WTC11 (cell line): ENCODE results near the gene EIF4E1B.

Experiments used
- CREB1 ChIP-seq: sonication (generic); formaldehyde crosslinking; IDR thresholded peaks from 2 replicates; pipeline ENCODE4 v1.8.0; 2023; ENCODE audit warnings: mild to moderate bottlenecking, missing genetic modification reagents
- ELF4 ChIP-seq: sonication (generic); formaldehyde crosslinking; IDR thresholded peaks from 2 replicates; pipeline ENCODE4 v1.8.1; 2022; ENCODE audit warnings: low read depth, mild to moderate bottlenecking, moderate library complexity, missing genetic modification reagents
- NFYB ChIP-seq: sonication (generic); formaldehyde crosslinking; conservative IDR thresholded peaks from 2 replicates; pipeline ENCODE4 v1.8.0; 2022; ENCODE audit warnings: low read depth, missing genetic modification reagents
- TCF7 ChIP-seq: sonication (generic); formaldehyde crosslinking; IDR thresholded peaks from 2 replicates; pipeline ENCODE4 v1.8.0; 2022; ENCODE audit warnings: mild to moderate bottlenecking, low read depth, missing genetic modification reagents, moderate library complexity
- TP53 ChIP-seq: sonication (generic); formaldehyde crosslinking; IDR thresholded peaks from 2 replicates; pipeline ENCODE4 v1.8.1; 2023; ENCODE audit warnings: mild to moderate bottlenecking, missing genetic modification reagents
- ZNF121 ChIP-seq: sonication (generic); formaldehyde crosslinking; IDR thresholded peaks from 2 replicates; pipeline ENCODE4 v1.8.0; 2023; ENCODE audit warnings: missing genetic modification reagents
- ZNF232 ChIP-seq: sonication (generic); formaldehyde crosslinking; IDR thresholded peaks from 2 replicates; pipeline ENCODE4 v1.8.0; 2022; ENCODE audit warnings: mild to moderate bottlenecking, missing genetic modification reagents
- ZNF512 ChIP-seq: sonication (generic); formaldehyde crosslinking; IDR thresholded peaks from 2 replicates; pipeline ENCODE4 v1.8.1; 2022; ENCODE audit warnings: missing genetic modification reagents, borderline replicate concordance
- TF ChIP-seq, protein P1 (sequence below): fragments of 200-600 bp; IDR thresholded peaks from 2 replicates; pipeline ENCODE4 v1.8.0; 2022; ENCODE audit warnings: antibody characterized with exemption
- TF ChIP-seq, protein P2 (sequence below): sonication (generic); formaldehyde crosslinking; IDR thresholded peaks from 2 replicates; pipeline ENCODE4 v1.8.0; 2023; ENCODE audit warnings: missing genetic modification reagents
- TF ChIP-seq, protein P3 (sequence below): sonication (generic); formaldehyde crosslinking; IDR thresholded peaks from 2 replicates; pipeline ENCODE4 v1.8.1; 2022; ENCODE audit warnings: low read depth, mild to moderate bottlenecking, moderate library complexity, missing genetic modification reagents, borderline replicate concordance
- TF ChIP-seq, protein P4 (sequence below): sonication (generic); formaldehyde crosslinking; IDR thresholded peaks from 2 replicates; pipeline ENCODE4 v1.8.1; 2023; ENCODE audit warnings: mild to moderate bottlenecking, missing genetic modification reagents, moderate library complexity
- TF ChIP-seq, protein P5 (sequence below): sonication (generic); formaldehyde crosslinking; conservative IDR thresholded peaks from 2 replicates; pipeline ENCODE4 v1.8.1; 2022; ENCODE audit warnings: mild to moderate bottlenecking, missing genetic modification reagents
- TF ChIP-seq, protein P6 (sequence below): sonication (generic); formaldehyde crosslinking; IDR thresholded peaks from 2 replicates; pipeline ENCODE4 v1.8.0; 2022; ENCODE audit warnings: mild to moderate bottlenecking, missing genetic modification reagents

GRCh38 chr5:176601901-176602482, 28.5 kb upstream of the EIF4E1B start:
- TF ChIP-seq, protein P1, sequence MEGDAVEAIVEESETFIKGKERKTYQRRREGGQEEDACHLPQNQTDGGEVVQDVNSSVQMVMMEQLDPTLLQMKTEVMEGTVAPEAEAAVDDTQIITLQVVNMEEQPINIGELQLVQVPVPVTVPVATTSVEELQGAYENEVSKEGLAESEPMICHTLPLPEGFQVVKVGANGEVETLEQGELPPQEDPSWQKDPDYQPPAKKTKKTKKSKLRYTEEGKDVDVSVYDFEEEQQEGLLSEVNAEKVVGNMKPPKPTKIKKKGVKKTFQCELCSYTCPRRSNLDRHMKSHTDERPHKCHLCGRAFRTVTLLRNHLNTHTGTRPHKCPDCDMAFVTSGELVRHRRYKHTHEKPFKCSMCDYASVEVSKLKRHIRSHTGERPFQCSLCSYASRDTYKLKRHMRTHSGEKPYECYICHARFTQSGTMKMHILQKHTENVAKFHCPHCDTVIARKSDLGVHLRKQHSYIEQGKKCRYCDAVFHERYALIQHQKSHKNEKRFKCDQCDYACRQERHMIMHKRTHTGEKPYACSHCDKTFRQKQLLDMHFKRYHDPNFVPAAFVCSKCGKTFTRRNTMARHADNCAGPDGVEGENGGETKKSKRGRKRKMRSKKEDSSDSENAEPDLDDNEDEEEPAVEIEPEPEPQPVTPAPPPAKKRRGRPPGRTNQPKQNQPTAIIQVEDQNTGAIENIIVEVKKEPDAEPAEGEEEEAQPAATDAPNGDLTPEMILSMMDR, result no peak
- TF ChIP-seq TCF7 (CRISPR knock-in tag), result no peak
- no peak for TF ChIP-seq ELF4 (CRISPR knock-in tag)
- TF ChIP-seq, protein P2, sequence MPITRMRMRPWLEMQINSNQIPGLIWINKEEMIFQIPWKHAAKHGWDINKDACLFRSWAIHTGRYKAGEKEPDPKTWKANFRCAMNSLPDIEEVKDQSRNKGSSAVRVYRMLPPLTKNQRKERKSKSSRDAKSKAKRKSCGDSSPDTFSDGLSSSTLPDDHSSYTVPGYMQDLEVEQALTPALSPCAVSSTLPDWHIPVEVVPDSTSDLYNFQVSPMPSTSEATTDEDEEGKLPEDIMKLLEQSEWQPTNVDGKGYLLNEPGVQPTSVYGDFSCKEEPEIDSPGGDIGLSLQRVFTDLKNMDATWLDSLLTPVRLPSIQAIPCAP (CRISPR knock-in tag), result no peak
- TF ChIP-seq, protein P3, sequence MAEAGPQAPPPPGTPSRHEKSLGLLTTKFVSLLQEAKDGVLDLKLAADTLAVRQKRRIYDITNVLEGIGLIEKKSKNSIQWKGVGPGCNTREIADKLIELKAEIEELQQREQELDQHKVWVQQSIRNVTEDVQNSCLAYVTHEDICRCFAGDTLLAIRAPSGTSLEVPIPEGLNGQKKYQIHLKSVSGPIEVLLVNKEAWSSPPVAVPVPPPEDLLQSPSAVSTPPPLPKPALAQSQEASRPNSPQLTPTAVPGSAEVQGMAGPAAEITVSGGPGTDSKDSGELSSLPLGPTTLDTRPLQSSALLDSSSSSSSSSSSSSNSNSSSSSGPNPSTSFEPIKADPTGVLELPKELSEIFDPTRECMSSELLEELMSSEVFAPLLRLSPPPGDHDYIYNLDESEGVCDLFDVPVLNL (CRISPR knock-in tag), result no peak
- no peak for TF ChIP-seq ZNF512
- no peak for TF ChIP-seq ZNF232 (CRISPR knock-in tag)
- TF ChIP-seq, protein P4, sequence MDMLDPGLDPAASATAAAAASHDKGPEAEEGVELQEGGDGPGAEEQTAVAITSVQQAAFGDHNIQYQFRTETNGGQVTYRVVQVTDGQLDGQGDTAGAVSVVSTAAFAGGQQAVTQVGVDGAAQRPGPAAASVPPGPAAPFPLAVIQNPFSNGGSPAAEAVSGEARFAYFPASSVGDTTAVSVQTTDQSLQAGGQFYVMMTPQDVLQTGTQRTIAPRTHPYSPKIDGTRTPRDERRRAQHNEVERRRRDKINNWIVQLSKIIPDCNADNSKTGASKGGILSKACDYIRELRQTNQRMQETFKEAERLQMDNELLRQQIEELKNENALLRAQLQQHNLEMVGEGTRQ (CRISPR knock-in tag), result no peak
- TF ChIP-seq, protein P5, sequence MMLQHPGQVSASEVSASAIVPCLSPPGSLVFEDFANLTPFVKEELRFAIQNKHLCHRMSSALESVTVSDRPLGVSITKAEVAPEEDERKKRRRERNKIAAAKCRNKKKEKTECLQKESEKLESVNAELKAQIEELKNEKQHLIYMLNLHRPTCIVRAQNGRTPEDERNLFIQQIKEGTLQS (CRISPR knock-in tag), result no peak
- no peak for TF ChIP-seq TP53
- TF ChIP-seq ZNF121 (CRISPR knock-in tag), result no peak
- TF ChIP-seq NFYB (CRISPR knock-in tag), result no peak
- TF ChIP-seq CREB1 (CRISPR knock-in tag), result no peak
- TF ChIP-seq, protein P6, sequence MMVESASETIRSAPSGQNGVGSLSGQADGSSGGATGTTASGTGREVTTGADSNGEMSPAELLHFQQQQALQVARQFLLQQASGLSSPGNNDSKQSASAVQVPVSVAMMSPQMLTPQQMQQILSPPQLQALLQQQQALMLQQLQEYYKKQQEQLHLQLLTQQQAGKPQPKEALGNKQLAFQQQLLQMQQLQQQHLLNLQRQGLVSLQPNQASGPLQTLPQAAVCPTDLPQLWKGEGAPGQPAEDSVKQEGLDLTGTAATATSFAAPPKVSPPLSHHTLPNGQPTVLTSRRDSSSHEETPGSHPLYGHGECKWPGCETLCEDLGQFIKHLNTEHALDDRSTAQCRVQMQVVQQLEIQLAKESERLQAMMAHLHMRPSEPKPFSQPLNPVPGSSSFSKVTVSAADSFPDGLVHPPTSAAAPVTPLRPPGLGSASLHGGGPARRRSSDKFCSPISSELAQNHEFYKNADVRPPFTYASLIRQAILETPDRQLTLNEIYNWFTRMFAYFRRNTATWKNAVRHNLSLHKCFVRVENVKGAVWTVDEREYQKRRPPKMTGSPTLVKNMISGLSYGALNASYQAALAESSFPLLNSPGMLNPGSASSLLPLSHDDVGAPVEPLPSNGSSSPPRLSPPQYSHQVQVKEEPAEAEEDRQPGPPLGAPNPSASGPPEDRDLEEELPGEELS (CRISPR knock-in tag), result no peak
